Measurements from ENCODE around the gene ZBTB20.

GRCh38 chr3:114804099-114804498 is 343.0 kb downstream of the ZBTB20 start:
- TF ChIP-seq ZFP30 (CRISPR knock-in tag; IDR thresholded peaks at IDR 0.05) (no peak), BACH2 (CRISPR knock-in tag; IDR thresholded peaks at IDR 0.05; ENCODE audit: borderline replicate concordance) (no peak), ZFP3 (CRISPR knock-in tag; IDR thresholded peaks at IDR 0.05) (no peak), OSR1 (CRISPR knock-in tag; IDR thresholded peaks at IDR 0.05) (no peak), ZC3H10 (CRISPR knock-in tag; IDR thresholded peaks at IDR 0.05) (no peak), POU6F1 (CRISPR knock-in tag; IDR thresholded peaks at IDR 0.05; ENCODE audit: borderline replicate concordance, low read depth) (no peak), SNAI2 (CRISPR knock-in tag; IDR thresholded peaks at IDR 0.05) (no peak), PPARA (CRISPR knock-in tag; IDR thresholded peaks at IDR 0.05; ENCODE audit: borderline replicate concordance) (no peak), PATZ1 (CRISPR knock-in tag; IDR thresholded peaks at IDR 0.05; ENCODE audit: borderline replicate concordance) (no peak), TCF4 (CRISPR knock-in tag; IDR thresholded peaks at IDR 0.05; ENCODE audit: borderline replicate concordance) (no peak), ZNF565 (CRISPR knock-in tag; conservative IDR thresholded peaks at IDR 0.05; ENCODE audit: low read depth) (no peak), ZNF8 (CRISPR knock-in tag; IDR thresholded peaks at IDR 0.05) (no peak), CSRNP3 (CRISPR knock-in tag; IDR thresholded peaks at IDR 0.05) (no peak)

Data from SK-N-SH treated with all-trans-retinoic acid at 6 μM for 48 hours (cell line).